Measurements from ENCODE around the gene ACVR1C.

DNA sequence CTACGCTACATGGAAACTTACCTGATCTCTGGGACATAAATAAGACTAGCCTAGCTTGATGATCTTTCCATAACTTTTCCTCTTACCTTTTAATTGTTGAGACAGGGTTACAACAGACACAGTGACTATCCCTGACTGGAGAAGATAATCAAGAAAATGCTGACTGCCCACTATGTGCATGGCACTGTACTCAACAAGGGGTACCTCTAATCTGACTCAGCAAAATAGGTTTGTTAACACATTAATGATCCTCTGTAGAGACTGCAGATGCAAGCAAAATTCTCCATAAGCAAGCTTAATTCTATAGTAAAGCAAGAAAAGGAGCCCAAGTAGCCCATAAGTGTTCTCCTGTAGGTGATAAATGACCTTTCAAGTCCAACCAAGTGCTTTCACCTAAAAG is 25.5 kb downstream of the ACVR1C start:
- TF ChIP-seq, protein P1, sequence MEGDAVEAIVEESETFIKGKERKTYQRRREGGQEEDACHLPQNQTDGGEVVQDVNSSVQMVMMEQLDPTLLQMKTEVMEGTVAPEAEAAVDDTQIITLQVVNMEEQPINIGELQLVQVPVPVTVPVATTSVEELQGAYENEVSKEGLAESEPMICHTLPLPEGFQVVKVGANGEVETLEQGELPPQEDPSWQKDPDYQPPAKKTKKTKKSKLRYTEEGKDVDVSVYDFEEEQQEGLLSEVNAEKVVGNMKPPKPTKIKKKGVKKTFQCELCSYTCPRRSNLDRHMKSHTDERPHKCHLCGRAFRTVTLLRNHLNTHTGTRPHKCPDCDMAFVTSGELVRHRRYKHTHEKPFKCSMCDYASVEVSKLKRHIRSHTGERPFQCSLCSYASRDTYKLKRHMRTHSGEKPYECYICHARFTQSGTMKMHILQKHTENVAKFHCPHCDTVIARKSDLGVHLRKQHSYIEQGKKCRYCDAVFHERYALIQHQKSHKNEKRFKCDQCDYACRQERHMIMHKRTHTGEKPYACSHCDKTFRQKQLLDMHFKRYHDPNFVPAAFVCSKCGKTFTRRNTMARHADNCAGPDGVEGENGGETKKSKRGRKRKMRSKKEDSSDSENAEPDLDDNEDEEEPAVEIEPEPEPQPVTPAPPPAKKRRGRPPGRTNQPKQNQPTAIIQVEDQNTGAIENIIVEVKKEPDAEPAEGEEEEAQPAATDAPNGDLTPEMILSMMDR (IDR thresholded peaks at IDR 0.05) = no peak
- no peak for TF ChIP-seq POLR2A (IDR thresholded peaks at IDR 0.05)

All from thyroid gland (tissue), 4 donors.